GM18907 (cell line): ENCODE results near the gene DNMT3B.
"Not testable (repeated sequence)": the region's sequence is repeated elsewhere in the genome, so short reads cannot be mapped to it uniquely, and the experiment has no call there.

Experiments
- ATAC-seq: cut with Tn5 transposase; IDR thresholded peaks from one replicate; pipeline ENCODE4 v1.9.1; 2021; ENCODE audit warnings: mild to moderate bottlenecking, moderate library complexity; ENCODE audit not compliant: unreplicated experiment

The DNMT3B gene

GRCh38 chr20:32789896-32790750 is 27.9 kb downstream of the DNMT3B start:
- peak; percentile 56 for ATAC-seq

DNA sequence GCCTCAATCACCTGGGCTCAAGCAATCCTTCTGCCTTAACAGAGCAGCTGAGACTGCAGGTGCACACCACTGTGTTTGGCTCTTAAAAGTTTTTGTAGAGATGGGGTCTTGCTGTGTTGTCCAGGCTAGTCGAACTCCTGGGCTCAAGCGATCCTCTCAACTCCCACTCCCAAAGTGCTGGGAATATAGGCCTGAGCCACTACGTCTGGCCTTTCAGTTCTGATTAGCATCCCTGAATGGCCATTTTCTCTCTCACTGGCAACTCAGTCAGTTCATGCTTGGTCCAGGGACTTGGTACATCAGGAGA is 28.5 kb downstream of the DNMT3B start:
- ATAC-seq = no peak

DNA sequence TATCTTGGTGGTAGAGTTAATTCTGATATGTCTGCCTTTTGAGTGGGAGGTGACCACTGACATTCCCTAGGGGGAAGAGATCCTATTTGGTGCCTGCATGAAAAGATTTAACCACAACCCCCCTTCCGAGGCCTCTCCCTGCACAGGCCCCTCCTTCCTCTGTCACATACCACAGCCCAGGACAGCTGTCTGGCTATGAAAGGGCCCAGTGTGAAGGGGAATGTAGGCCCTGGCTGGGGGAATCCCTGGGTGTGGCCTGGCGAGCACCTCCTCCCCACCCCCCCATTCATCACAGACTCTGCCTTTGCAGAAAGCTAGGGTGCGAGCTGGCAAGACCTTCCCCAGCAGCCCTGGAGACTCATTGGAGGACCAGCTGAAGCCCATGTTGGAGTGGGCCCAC is 30.1 kb downstream of the DNMT3B start:
- peak; percentile 87 for ATAC-seq

DNA sequence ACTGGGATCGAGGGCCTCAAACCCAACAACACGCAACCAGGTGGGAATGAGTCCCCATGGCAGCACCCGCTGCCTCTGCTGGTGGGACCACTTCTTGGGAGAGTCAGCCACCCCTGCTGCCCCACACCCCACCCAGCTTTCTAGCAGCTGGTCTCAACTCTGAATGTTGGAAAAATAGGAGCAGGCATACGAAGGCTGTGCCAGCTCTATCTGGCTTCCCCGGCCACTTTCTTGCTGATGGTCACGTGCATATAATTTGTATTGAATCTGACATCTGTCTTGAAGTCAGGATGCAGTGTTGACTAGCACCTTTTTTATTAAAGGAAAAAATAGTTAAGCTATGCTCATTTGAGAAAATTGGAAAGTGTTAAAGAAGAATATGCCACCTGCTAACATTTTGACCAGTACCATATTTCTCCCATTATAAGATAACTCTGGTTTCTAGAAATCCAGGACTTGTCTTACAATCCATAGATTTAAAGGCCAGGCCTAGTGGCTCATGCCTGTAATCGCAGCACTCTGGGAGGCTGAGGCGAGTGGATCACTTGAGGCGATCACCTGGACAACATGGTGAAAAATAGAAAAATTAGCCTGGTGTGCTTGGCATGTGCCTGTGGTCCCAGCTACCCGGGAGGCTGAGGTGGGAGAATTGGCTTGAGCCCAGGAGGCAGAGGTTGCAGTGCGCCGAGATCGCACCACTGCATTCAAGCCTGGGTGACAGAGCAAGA is 30.7 kb downstream of the DNMT3B start:
- ATAC-seq = peak; percentile 10

GRCh38 chr20:32796383-32796948 is 34.3 kb downstream of the DNMT3B start:
- no peak for ATAC-seq

GRCh38 chr20:32796981-32797451 is 34.8 kb downstream of the DNMT3B start:
- no peak for ATAC-seq

DNA sequence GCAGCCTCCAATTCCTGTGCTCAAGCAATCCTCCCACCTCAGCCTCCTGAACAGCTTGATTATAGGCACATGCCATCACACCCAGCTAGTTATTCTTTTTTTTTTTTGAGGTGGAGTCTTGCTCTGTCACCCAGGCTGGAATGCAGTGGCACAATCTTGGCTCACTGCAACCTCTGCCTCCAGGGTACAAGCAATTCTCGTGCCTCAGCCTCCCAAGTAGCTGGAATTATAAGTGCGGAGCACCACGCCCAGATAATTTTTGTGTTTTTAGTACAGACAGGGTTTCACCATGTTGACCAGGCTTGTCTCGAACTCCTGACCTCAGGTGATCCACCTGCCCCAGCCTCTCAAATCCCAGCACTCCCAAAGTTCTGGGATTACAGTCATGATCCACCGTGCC is 35.4 kb downstream of the DNMT3B start:
- not testable (repeated sequence) for ATAC-seq

- ATAC-seq = no peak
Observed at GRCh38 chr20:32798046-32798981, 36.1 kb downstream of the DNMT3B start.

GRCh38 chr20:32803092-32803491 is 40.9 kb downstream of the DNMT3B start:
- no peak for ATAC-seq

GRCh38 chr20:32804022-32804715 is 42.0 kb downstream of the DNMT3B start:
- ATAC-seq = no peak

GRCh38 chr20:32804817-32805216 is 42.6 kb downstream of the DNMT3B start:
- ATAC-seq = no peak

- ATAC-seq = no peak
Observed at GRCh38 chr20:32805721-32806120, 43.5 kb downstream of the DNMT3B start.

DNA sequence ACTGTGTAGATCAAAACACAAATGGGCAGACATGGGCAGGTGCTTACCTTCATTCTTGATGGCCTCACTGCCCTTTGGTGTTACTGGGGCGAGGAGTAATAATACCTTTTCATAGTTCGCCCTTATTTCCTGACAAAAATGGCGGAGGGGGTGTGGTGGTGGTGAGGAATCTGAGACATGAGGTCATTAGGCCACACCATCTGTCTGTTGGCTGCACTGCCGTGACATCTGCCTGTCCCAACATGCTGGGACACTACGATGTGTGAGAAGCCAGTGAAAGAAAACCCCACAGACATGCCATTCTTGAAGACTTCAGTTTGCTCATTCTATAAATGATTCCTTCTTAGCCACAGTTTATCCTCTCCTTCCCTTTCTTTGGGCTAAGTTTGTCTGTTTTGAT is 44.2 kb downstream of the DNMT3B start:
- ATAC-seq = no peak

- ATAC-seq = no peak
Observed at GRCh38 chr20:32807706-32808105, 45.5 kb downstream of the DNMT3B start.

GRCh38 chr20:32808438-32808837 is 46.3 kb downstream of the DNMT3B start:
- no peak for ATAC-seq

GRCh38 chr20:32809907-32810306 is 47.7 kb downstream of the DNMT3B start:
- no peak for ATAC-seq

GRCh38 chr20:32810941-32811340 is 48.8 kb downstream of the DNMT3B start:
- no peak for ATAC-seq

DNA sequence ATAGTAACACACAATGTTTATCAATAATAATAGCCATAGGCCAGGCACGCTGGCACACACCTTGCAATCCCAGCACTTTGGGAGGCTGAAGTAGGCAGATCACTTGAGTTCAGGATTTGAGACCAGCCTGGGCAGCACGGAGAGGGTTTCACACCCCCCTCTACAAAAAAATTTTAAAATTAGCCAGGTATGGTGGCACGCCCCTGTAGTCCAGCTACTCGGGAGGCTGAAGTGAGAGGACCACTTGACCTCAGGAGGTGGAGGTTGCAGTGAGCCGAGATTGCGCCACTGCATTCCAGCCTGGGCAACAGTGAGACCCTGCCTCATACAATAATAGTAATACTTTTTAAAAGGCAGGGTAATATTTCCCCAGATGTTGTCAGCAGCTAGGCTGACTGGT is 49.7 kb downstream of the DNMT3B start:
- ATAC-seq = no peak

DNA sequence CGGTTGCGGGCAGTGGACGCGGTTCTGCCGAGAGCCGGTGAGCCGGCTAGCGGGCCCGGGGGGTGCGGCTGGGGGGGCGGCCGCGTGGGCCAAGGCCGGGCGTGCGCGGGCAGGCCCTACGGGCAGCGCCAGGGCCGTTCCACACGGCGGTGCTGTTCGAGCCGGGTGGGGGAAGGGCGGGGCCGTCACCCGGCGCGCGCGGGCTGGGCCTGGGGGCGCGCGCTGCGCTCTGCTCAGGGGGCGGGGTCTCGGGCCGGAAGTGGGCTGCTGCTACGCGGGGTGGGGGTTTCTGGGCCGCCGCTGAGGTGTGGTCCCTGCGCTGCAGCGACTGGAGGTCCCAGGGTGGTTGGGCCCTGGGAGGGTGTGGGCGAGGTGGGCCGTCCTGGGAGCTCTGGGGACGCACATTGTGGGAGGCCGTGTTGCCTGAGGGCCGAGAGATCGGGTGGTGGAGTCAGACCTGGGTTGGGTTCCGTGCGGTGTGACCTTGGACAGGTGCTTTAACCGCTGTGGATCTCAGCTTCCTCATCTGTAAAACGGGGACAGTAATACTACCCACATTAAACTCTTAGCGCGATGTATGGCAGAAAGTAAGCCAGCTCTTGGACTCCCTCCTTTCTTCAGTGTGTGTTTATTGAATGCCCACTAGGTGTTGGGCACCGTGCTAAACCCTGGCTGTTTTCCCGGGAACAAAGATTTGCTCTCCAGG is 58.0 kb downstream of the DNMT3B start:
- ATAC-seq = peak; percentile 58
